ENCODE data around the gene JADE1.

GRCh38 chr4:128780688-128781087, 28.8 kb upstream of the JADE1 start:
- TF ChIP-seq GLIS3 (CRISPR knock-in tag; IDR thresholded peaks at IDR 0.05) (no peak), PPARA (CRISPR knock-in tag; IDR thresholded peaks at IDR 0.05; ENCODE audit: borderline replicate concordance) (no peak), CSRNP3 (CRISPR knock-in tag; IDR thresholded peaks at IDR 0.05) (no peak), CREB5 (CRISPR knock-in tag; IDR thresholded peaks at IDR 0.05; ENCODE audit: low read depth) (no peak), POU6F1 (CRISPR knock-in tag; IDR thresholded peaks at IDR 0.05; ENCODE audit: borderline replicate concordance, low read depth) (no peak), ZFP3 (CRISPR knock-in tag; IDR thresholded peaks at IDR 0.05) (no peak), RARB (CRISPR knock-in tag; IDR thresholded peaks at IDR 0.05) (no peak), OSR1 (CRISPR knock-in tag; IDR thresholded peaks at IDR 0.05) (no peak), ZNF70 (CRISPR knock-in tag; IDR thresholded peaks at IDR 0.05) (no peak), ESRRG (CRISPR knock-in tag; IDR thresholded peaks at IDR 0.05) (no peak), ARNTL (CRISPR knock-in tag; IDR thresholded peaks at IDR 0.05; ENCODE audit: borderline replicate concordance, low read depth) (no peak), ZC3H10 (CRISPR knock-in tag; IDR thresholded peaks at IDR 0.05) (no peak)
- TF ChIP-seq, protein P1, sequence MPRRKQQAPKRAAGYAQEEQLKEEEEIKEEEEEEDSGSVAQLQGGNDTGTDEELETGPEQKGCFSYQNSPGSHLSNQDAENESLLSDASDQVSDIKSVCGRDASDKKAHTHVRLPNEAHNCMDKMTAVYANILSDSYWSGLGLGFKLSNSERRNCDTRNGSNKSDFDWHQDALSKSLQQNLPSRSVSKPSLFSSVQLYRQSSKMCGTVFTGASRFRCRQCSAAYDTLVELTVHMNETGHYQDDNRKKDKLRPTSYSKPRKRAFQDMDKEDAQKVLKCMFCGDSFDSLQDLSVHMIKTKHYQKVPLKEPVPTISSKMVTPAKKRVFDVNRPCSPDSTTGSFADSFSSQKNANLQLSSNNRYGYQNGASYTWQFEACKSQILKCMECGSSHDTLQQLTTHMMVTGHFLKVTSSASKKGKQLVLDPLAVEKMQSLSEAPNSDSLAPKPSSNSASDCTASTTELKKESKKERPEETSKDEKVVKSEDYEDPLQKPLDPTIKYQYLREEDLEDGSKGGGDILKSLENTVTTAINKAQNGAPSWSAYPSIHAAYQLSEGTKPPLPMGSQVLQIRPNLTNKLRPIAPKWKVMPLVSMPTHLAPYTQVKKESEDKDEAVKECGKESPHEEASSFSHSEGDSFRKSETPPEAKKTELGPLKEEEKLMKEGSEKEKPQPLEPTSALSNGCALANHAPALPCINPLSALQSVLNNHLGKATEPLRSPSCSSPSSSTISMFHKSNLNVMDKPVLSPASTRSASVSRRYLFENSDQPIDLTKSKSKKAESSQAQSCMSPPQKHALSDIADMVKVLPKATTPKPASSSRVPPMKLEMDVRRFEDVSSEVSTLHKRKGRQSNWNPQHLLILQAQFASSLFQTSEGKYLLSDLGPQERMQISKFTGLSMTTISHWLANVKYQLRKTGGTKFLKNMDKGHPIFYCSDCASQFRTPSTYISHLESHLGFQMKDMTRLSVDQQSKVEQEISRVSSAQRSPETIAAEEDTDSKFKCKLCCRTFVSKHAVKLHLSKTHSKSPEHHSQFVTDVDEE (CRISPR knock-in tag; IDR thresholded peaks at IDR 0.05) = no peak
